A549 (cell line): ENCODE results near the gene GNPTG.

Source experiments
- HDAC2 ChIP-seq: fragments of 200-600 bp; sonication (generic); IDR thresholded peaks from 2 replicates; pipeline ENCODE4 v1.6.1; 2016
- NPAS2 ChIP-seq: fragments of 250-450 bp; sonication (Bioruptor Pico); IDR thresholded peaks from 2 replicates; pipeline ENCODE4 v1.8.0; 2022; ENCODE audit warnings: mild to moderate bottlenecking, moderate library complexity, borderline replicate concordance
- POLR2A ChIP-seq: IDR thresholded peaks from 2 replicates; pipeline ENCODE4 v1.6.1; 2012; ENCODE audit warnings: mild to moderate bottlenecking, low read length
- RFX5 ChIP-seq: fragments of 450-650 bp; IDR thresholded peaks from 2 replicates; pipeline ENCODE4 v1.7.1; 2014; ENCODE audit warnings: antibody characterized with exemption, mild to moderate bottlenecking, moderate library complexity
- RNF2 ChIP-seq: fragments of 200-600 bp; sonication (generic); IDR thresholded peaks from 2 replicates; pipeline ENCODE4 v1.6.1; 2016; ENCODE audit warnings: low read depth, mild to moderate bottlenecking, antibody characterized with exemption, moderate library complexity, borderline replicate concordance
- SMC3 ChIP-seq: fragments of >200 bp; sonication (Bioruptor Twin); formaldehyde crosslinking; IDR thresholded peaks from 3 replicates; pipeline ENCODE4 v1.6.1; 2018; ENCODE audit warnings: inconsistent platforms
- SREBF2 ChIP-seq: fragments of 450-650 bp; IDR thresholded peaks from 2 replicates; pipeline ENCODE4 v1.6.1; 2014; ENCODE audit warnings: mild to moderate bottlenecking, moderate library complexity
- USF2 ChIP-seq: fragments of 450-650 bp; IDR thresholded peaks from 2 replicates; pipeline ENCODE4 v1.6.1; 2014; ENCODE audit warnings: antibody characterized with exemption
- ZSCAN20 ChIP-seq: fragments of 250-450 bp; sonication (Bioruptor Pico); IDR thresholded peaks from 2 replicates; pipeline ENCODE4 v1.8.0; 2022; ENCODE audit warnings: mild to moderate bottlenecking, moderate library complexity
- TF ChIP-seq, protein P1 (sequence below): fragments of >200 bp; sonication (Bioruptor Twin); formaldehyde crosslinking; IDR thresholded peaks from 3 replicates; pipeline ENCODE4 v1.5.1; 2016

DNA sequence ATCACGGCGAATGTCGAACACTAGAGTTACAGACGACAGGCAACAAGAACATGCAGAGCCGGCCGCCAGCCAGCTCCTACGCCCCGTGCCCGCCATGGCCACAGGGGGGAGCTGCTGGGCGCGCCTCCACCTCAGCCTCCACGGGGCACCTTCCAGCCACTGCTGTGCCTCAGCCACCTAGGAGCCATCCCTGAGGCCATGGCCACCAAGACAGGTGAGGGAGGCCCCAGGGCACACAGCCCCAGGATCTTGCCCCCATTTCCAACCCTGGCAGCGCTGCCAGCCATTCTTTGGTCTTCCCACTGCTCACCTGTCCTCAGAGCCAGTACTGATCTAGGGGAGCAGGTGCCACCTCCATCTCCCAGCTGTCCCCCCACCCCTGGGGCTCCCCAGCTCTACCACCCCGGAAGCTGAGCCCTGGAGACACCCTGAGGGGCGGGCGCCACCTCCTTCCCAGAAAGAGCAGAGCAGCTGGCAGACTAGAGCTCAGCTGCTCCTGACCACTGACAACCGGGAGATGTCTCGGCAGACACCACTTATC lies 11.8 kb downstream of the GNPTG start:
- TF ChIP-seq RNF2 (no peak), HDAC2 (no peak), POLR2A (no peak), SREBF2 (no peak), USF2 (no peak), RFX5 (no peak), NPAS2 (CRISPR knock-in tag) (no peak), ZSCAN20 (CRISPR knock-in tag) (no peak), SMC3 (peak; percentile 69)
- TF ChIP-seq, protein P1, sequence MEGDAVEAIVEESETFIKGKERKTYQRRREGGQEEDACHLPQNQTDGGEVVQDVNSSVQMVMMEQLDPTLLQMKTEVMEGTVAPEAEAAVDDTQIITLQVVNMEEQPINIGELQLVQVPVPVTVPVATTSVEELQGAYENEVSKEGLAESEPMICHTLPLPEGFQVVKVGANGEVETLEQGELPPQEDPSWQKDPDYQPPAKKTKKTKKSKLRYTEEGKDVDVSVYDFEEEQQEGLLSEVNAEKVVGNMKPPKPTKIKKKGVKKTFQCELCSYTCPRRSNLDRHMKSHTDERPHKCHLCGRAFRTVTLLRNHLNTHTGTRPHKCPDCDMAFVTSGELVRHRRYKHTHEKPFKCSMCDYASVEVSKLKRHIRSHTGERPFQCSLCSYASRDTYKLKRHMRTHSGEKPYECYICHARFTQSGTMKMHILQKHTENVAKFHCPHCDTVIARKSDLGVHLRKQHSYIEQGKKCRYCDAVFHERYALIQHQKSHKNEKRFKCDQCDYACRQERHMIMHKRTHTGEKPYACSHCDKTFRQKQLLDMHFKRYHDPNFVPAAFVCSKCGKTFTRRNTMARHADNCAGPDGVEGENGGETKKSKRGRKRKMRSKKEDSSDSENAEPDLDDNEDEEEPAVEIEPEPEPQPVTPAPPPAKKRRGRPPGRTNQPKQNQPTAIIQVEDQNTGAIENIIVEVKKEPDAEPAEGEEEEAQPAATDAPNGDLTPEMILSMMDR = peak; percentile 83
